Fibroblast of villous mesenchyme (primary cell): ENCODE results near the gene CD36. TPM values are rescaled to one million over a fixed set of nuclear protein-coding genes. Genes with fewer than 3 reads are reported as not detected.

ENCODE experiments used
- DNase-seq: peaks from one replicate; pipeline ENCODE4 v3.0.0-alpha.2; 2010; ENCODE audit warnings: low read depth
- H3K4me3 ChIP-seq: 2 replicates; pipeline ENCODE4 v1.5.1; 2011; ENCODE audit warnings: low read depth, mild to moderate bottlenecking, low read length
- CTCF ChIP-seq: IDR thresholded peaks from 2 replicates; pipeline ENCODE4 v1.5.1; 2012; ENCODE audit warnings: low read depth, mild to moderate bottlenecking, low read length; ENCODE audit not compliant: insufficient read depth
- total RNA-seq: library from RNA; depleted of rRNA; stranded (reverse); fragments of >200 nt; gene quantifications from 2 replicates; pipeline ENCODE4 v1.2.3, GENCODE V29; 2012

Gene CD36
- total RNA-seq, 1 donor: 4.3 TPM

- DNase-seq: no peak
- TF ChIP-seq CTCF: no peak
- H3K4me3 ChIP-seq: no peak overlapping the region
Measured at GRCh38 chr7:80639011-80639410, 569 bp downstream of the CD36 start.

GRCh38 chr7:80640846-80641245 lies 2.4 kb downstream of the CD36 start:
- no peak overlapping the region for H3K4me3 ChIP-seq
- TF ChIP-seq CTCF: no peak
- DNase-seq: peak; percentile 58

- no peak for TF ChIP-seq CTCF
- DNase-seq: peak; percentile 74
- H3K4me3 ChIP-seq: no peak overlapping the region
Measured at GRCh38 chr7:80641548-80641947, 3.1 kb downstream of the CD36 start.

GRCh38 chr7:80642871-80643270 lies 4.4 kb downstream of the CD36 start:
- TF ChIP-seq CTCF: no peak
- peak; percentile 24 for DNase-seq
- H3K4me3 ChIP-seq: no peak overlapping the region

GRCh38 chr7:80643336-80643915 lies 5.0 kb downstream of the CD36 start:
- H3K4me3 ChIP-seq: no peak overlapping the region
- DNase-seq: peak; percentile 77
- TF ChIP-seq CTCF: no peak

GRCh38 chr7:80644054-80644453 lies 5.6 kb downstream of the CD36 start:
- TF ChIP-seq CTCF: no peak
- no peak overlapping the region for H3K4me3 ChIP-seq
- DNase-seq: no peak
